ENCODE data around the gene RNF25. TPM values are rescaled to one million over a fixed set of nuclear protein-coding genes. Genes with fewer than 3 reads are reported as not detected.

Gene RNF25
- total and polyA plus RNA-seq, 2 of the 4 experiments (the other 2 are of a cell fraction) = 56.5 to 78.1 TPM

DNA sequence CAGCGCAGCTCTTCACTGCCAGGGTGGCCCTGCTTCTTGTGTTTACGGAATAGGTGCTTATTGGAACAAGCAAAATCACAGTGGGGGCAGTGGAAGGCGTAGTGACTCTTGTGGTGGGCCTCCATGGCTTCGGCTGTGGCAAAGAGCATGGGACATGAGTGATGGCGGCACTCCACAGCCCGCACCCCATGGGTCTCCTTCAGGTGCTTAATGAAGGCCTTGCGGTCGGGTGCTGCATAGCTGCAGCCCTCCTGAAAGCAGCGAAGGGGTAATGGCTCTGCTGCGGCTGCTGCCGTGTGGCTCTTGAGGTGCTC is 23.1 kb downstream of the RNF25 start:
- DNase-seq (no peak), ATAC-seq (ENCODE audit: low read depth) (no peak; the same call in 1 of the 2 replicates)
- no peak overlapping the region for H4K5ac ChIP-seq (ENCODE audit: low read depth, low read length)
- H2AK5ac ChIP-seq (ENCODE audit: low read depth, low read length) = no peak overlapping the region
- in situ Hi-C loops (cut with MboI; ENCODE audit: low sequenced_read_pairs) = no loop called here
- no peak overlapping the region for H3K56ac ChIP-seq (ENCODE audit: extremely low read depth, insufficient read depth, low read length)
- H3K79me1 ChIP-seq (ENCODE audit: low read depth in 1 of 2, low read length in 2 of 2) = peaks cover 7 to 16% of the 10 kb centered on the region in 2 experiments; a peak in 3 of 4 replicates
- H3K9ac ChIP-seq (ENCODE audit: low read depth, low read length) = no peak overlapping the region
- TF ChIP-seq MAFK (IDR thresholded peaks at IDR 0.05; ENCODE audit: low read depth, low read length) (no peak), FOS (IDR thresholded peaks at IDR 0.05; ENCODE audit: low read depth, low read length) (no peak), RAD21 (IDR thresholded peaks at IDR 0.05; ENCODE audit: low read length) (no peak), RCOR1 (IDR thresholded peaks at IDR 0.05; ENCODE audit: insufficient replicate concordance, low read length) (no peak), SMC3 (IDR thresholded peaks at IDR 0.05; ENCODE audit: low read depth, low read length) (no peak), RFX5 (IDR thresholded peaks at IDR 0.05; ENCODE audit: low read depth, low read length) (no peak), MAZ (IDR thresholded peaks at IDR 0.05; ENCODE audit: borderline replicate concordance, low read depth, low read length) (no peak), POLR2A (IDR thresholded peaks at IDR 0.05; ENCODE audit: low read depth, low read length) (no peak), BHLHE40 (IDR thresholded peaks at IDR 0.05; ENCODE audit: low read depth, low read length) (no peak)
- TF ChIP-seq, protein P1, sequence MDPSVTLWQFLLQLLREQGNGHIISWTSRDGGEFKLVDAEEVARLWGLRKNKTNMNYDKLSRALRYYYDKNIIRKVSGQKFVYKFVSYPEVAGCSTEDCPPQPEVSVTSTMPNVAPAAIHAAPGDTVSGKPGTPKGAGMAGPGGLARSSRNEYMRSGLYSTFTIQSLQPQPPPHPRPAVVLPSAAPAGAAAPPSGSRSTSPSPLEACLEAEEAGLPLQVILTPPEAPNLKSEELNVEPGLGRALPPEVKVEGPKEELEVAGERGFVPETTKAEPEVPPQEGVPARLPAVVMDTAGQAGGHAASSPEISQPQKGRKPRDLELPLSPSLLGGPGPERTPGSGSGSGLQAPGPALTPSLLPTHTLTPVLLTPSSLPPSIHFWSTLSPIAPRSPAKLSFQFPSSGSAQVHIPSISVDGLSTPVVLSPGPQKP (IDR thresholded peaks at IDR 0.05; ENCODE audit: borderline replicate concordance, low read depth, low read length) = no peak
- no peak overlapping the region for H3K27ac ChIP-seq (ENCODE audit: insufficient read depth, low read length)
- dilution Hi-C loops (cut with HindIII; ENCODE audit: low sequenced_read_pairs, unreplicated experiment) = no loop called here
- no peak overlapping the region for H2BK120ac ChIP-seq (ENCODE audit: low read depth, low read length)
- intact Hi-C loops (cut with micrococcal nuclease) = loop anchor here (1.0 to 10.0 kb wide), 5 partner anchors 79 to 356 kb away; partner anchors contain the start of gene TMBIM1
- H3K14ac ChIP-seq (replicated peaks; ENCODE audit: low read depth, low read length) = no peak overlapping the region
- H3K18ac ChIP-seq (ENCODE audit: low read depth, low read length) = no peak overlapping the region
- no peak overlapping the region for H2AK9ac ChIP-seq (replicated peaks; ENCODE audit: low read depth, low read length, poor library complexity)
- H3K9me3 ChIP-seq (ENCODE audit: control insufficient read depth, insufficient read depth, low read length) = no peaks in the 10 kb centered on the region
- no peak overlapping the region for H3K23ac ChIP-seq (ENCODE audit: low read depth, low read length)
- H3K4me3 ChIP-seq (ENCODE audit: insufficient read depth, low read depth, low read length) = no peak overlapping the region
- ChIA-PET CTCF (interaction anchor here (1.8 kb wide), 1 partner anchor 10 kb away, joined by 4 read pairs; the partner anchor contains the start of genes BCS1L and ZNF142), POLR2A (ENCODE audit: unreplicated experiment) (no interaction called here)
- no peak overlapping the region for H2BK15ac ChIP-seq (ENCODE audit: low read depth, low read length)
- H2BK5ac ChIP-seq (ENCODE audit: low read depth, low read length, poor library complexity, severe bottlenecking) = no peak overlapping the region
- H2AFZ ChIP-seq (replicated peaks; ENCODE audit: low read length, poor library complexity) = no peak overlapping the region
- H4K8ac ChIP-seq (ENCODE audit: low read depth in 2 of 2, low read length in 2 of 2) = no peak overlapping the region
- peaks cover 62% of the 10 kb centered on the region for H3K36me3 ChIP-seq (ENCODE audit: control insufficient read depth, insufficient read depth, low read length)
- BruUV-seq (replicated peaks) = no TSS peak
- 96% methylated on average over 7 of the region's 11 CpGs; no CpG with 5 or more reads in 1 of the 2 experiments for WGBS, 2 experiments (ENCODE audit: extremely low coverage in 2 of 2, insufficient read length in 1 of 2)
- H4K91ac ChIP-seq (ENCODE audit: insufficient read depth, low read depth, low read length) = no peak overlapping the region
- no peak overlapping the region for H2BK20ac ChIP-seq (ENCODE audit: low read depth, low read length)
- no peak overlapping the region for H3K4ac ChIP-seq (ENCODE audit: low read depth, low read length)
- no peaks in the 10 kb centered on the region for H3K9me1 ChIP-seq (ENCODE audit: insufficient read depth, low read length)
- no peak overlapping the region for H3K4me2 ChIP-seq (ENCODE audit: low read depth, low read length)
- H4K20me1 ChIP-seq (ENCODE audit: insufficient read depth, low read length) = peaks cover 3% of the 10 kb centered on the region
- H3K4me1 ChIP-seq (ENCODE audit: control insufficient read depth, insufficient read depth, low read length) = no peaks in the 10 kb centered on the region
- no peaks in the 10 kb centered on the region for H3K27me3 ChIP-seq (ENCODE audit: control insufficient read depth, insufficient read depth, low read length)
